CD1c-positive myeloid dendritic cell (primary cell): ENCODE measurements around the gene PTCHD4.

Experiments
- DNase-seq: peaks from one replicate; pipeline ENCODE4 v3.0.0-alpha.2; 2016; ENCODE audit errors: extremely low spot score

Gene PTCHD4

GRCh38 chr6:48099713-48100587 lies 11.0 kb downstream of the PTCHD4 start:
- no peak for DNase-seq

- no peak for DNase-seq
Measured at GRCh38 chr6:48098923-48099322, 12.1 kb downstream of the PTCHD4 start.

GRCh38 chr6:48092550-48093217 lies 18.3 kb downstream of the PTCHD4 start:
- DNase-seq = no peak

GRCh38 chr6:48090546-48090945 lies 20.5 kb downstream of the PTCHD4 start:
- DNase-seq = no peak

GRCh38 chr6:48087448-48087847 lies 23.5 kb downstream of the PTCHD4 start:
- DNase-seq = no peak

- DNase-seq = no peak
Measured at GRCh38 chr6:48086187-48086586, 24.8 kb downstream of the PTCHD4 start.

GRCh38 chr6:48085131-48085741 lies 25.8 kb downstream of the PTCHD4 start:
- DNase-seq = no peak

- DNase-seq = no peak
Measured at GRCh38 chr6:48084201-48084600, 26.8 kb downstream of the PTCHD4 start.

- no peak for DNase-seq
Measured at GRCh38 chr6:48080227-48081009, 30.6 kb downstream of the PTCHD4 start.

GRCh38 chr6:48078120-48078519 lies 32.9 kb downstream of the PTCHD4 start:
- DNase-seq = no peak

GRCh38 chr6:48075181-48075580 lies 35.8 kb downstream of the PTCHD4 start:
- no peak for DNase-seq

- DNase-seq = no peak
Measured at GRCh38 chr6:48073976-48074767, 36.8 kb downstream of the PTCHD4 start.

- no peak for DNase-seq
Measured at GRCh38 chr6:48071833-48072232, 39.2 kb downstream of the PTCHD4 start.

GRCh38 chr6:48069280-48069679 lies 41.7 kb downstream of the PTCHD4 start:
- DNase-seq = no peak

- no peak for DNase-seq
Measured at GRCh38 chr6:48068278-48069251, 42.4 kb downstream of the PTCHD4 start.

GRCh38 chr6:48067886-48068277 lies 43.1 kb downstream of the PTCHD4 start:
- no peak for DNase-seq

- DNase-seq = no peak
Measured at GRCh38 chr6:48067148-48067712, 43.8 kb downstream of the PTCHD4 start.

GRCh38 chr6:48061265-48061990 lies 49.6 kb downstream of the PTCHD4 start:
- no peak for DNase-seq
